HepG2 (cell line): ENCODE data around the gene FAM187B. TPM values are rescaled to one million over a fixed set of nuclear protein-coding genes. Genes with fewer than 3 reads are reported as not detected.

ENCODE experiments used
- GATA4 ChIP-seq: sonication (generic); IDR thresholded peaks from 2 replicates; pipeline ENCODE4 v1.6.1; 2016; ENCODE audit warnings: antibody characterized with exemption, low read depth, borderline replicate concordance
- KDM3A ChIP-seq: IDR thresholded peaks from 2 replicates; pipeline ENCODE4 v1.6.1; 2018; ENCODE audit warnings: low read depth, missing compliant biosample characterization
- NAIF1 ChIP-seq: sonication (generic); formaldehyde crosslinking; IDR thresholded peaks from 2 replicates; pipeline ENCODE4 v1.5.0; 2020; ENCODE audit warnings: mild to moderate bottlenecking, missing genetic modification reagents, borderline replicate concordance
- NFE2 ChIP-seq: sonication (generic); formaldehyde crosslinking; IDR thresholded peaks from 2 replicates; pipeline ENCODE4 v1.4.0; 2020; ENCODE audit warnings: missing genetic modification reagents
- SMARCC2 ChIP-seq: fragments of 450-650 bp; IDR thresholded peaks from 2 replicates; pipeline ENCODE4 v1.6.1; 2017; ENCODE audit warnings: antibody characterized with exemption, mild to moderate bottlenecking
- ZBTB14 ChIP-seq: sonication (generic); formaldehyde crosslinking; IDR thresholded peaks from 2 replicates; pipeline ENCODE4 v1.4.0; 2020; ENCODE audit warnings: missing genetic modification reagents
- ZMAT3 ChIP-seq: sonication (generic); formaldehyde crosslinking; conservative IDR thresholded peaks from 2 replicates; pipeline ENCODE4 v1.7.0; 2021; ENCODE audit warnings: missing genetic modification reagents
- ZNF121 ChIP-seq: sonication (generic); formaldehyde crosslinking; IDR thresholded peaks from 2 replicates; pipeline ENCODE4 v1.5.0; 2020; ENCODE audit warnings: mild to moderate bottlenecking, missing genetic modification reagents
- ZNF136 ChIP-seq: sonication (generic); formaldehyde crosslinking; IDR thresholded peaks from 2 replicates; pipeline ENCODE4 v1.8.1; 2022; ENCODE audit warnings: low read depth, mild to moderate bottlenecking, moderate library complexity, missing genetic modification reagents
- ZNF772 ChIP-seq: sonication (generic); formaldehyde crosslinking; IDR thresholded peaks from 2 replicates; pipeline ENCODE4 v1.5.0; 2020; ENCODE audit warnings: mild to moderate bottlenecking, missing genetic modification reagents
- polyA plus RNA-seq, 8 experiments: library from polyadenylated mRNA; depleted of rRNA in 3 of 8; stranded (reverse) in 7 of 8; unstranded in 1 of 8; fragments of >200 nt; fragmentation: Illumina TruSeq in 4 of 8; extraction: Trizol in 4 of 8; gene quantifications; 2 replicates each; pipeline versions ENCODE4 v1.2.1 to v1.2.3, GENCODE V29; 2011 to 2016; ENCODE audit warnings: low read depth in 4 of 8, missing spikeins in 1 of 8, mixed read lengths in 1 of 8; ENCODE audit not compliant: insufficient read depth in 1 of 8
- total RNA-seq, 5 experiments: library from RNA; depleted of rRNA; stranded (reverse); fragments of >200 nt; fragmentation: Illumina TruSeq; extraction: Trizol; gene quantifications; 2 replicates each; pipeline ENCODE4 v1.2.3, GENCODE V29; 2016; ENCODE audit warnings: low read depth in 1 of 5
- TF ChIP-seq, protein P1 (sequence below): sonication (generic); formaldehyde crosslinking; IDR thresholded peaks from 2 replicates; pipeline ENCODE4 v1.4.0; 2020; ENCODE audit warnings: mild to moderate bottlenecking, missing genetic modification reagents
- TF ChIP-seq, protein P2 (sequence below), 2 experiments: fragments of 450-650 bp in 1 of 2; sonication (generic) in 1 of 2; formaldehyde crosslinking in 1 of 2; IDR thresholded peaks; 2 replicates each; pipeline versions ENCODE4 v1.6.1 to v1.8.0; 2016 to 2022; ENCODE audit warnings: antibody characterized with exemption in 1 of 2, mild to moderate bottlenecking in 1 of 2, missing genetic modification reagents in 1 of 2
- TF ChIP-seq, protein P3 (sequence below): sonication (generic); formaldehyde crosslinking; IDR thresholded peaks from 2 replicates; pipeline ENCODE4 v1.5.1; 2020; ENCODE audit warnings: missing genetic modification reagents, mild to moderate bottlenecking, borderline replicate concordance
- TF ChIP-seq, protein P4 (sequence below): sonication (generic); formaldehyde crosslinking; conservative IDR thresholded peaks from 2 replicates; pipeline ENCODE4 v1.8.0; 2022; ENCODE audit warnings: mild to moderate bottlenecking, moderate library complexity, missing genetic modification reagents

The FAM187B gene
- total and polyA plus RNA-seq, 2 of the 13 experiments (the other 11 are each of a cell fraction or from before 2014, with no cell fraction given) = not detected

DNA sequence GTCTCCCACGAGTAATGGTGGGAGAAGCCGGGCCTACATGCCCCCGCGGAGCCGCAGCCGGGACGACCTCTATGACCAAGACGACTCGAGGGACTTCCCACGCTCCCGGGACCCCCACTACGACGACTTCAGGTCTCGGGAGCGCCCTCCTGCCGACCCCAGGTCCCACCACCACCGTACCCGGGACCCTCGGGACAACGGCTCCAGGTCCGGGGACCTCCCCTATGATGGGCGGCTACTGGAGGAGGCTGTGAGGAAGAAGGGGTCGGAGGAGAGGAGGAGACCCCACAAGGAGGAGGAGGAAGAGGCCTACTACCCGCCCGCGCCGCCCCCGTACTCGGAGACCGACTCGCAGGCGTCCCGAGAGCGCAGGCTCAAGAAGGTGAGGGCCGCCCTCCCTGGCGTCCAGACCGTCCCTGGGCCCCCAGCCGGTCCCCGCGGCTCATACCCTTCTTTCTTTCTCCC, 38.8 kb upstream of the FAM187B start (continued):
- TF ChIP-seq, protein P1, sequence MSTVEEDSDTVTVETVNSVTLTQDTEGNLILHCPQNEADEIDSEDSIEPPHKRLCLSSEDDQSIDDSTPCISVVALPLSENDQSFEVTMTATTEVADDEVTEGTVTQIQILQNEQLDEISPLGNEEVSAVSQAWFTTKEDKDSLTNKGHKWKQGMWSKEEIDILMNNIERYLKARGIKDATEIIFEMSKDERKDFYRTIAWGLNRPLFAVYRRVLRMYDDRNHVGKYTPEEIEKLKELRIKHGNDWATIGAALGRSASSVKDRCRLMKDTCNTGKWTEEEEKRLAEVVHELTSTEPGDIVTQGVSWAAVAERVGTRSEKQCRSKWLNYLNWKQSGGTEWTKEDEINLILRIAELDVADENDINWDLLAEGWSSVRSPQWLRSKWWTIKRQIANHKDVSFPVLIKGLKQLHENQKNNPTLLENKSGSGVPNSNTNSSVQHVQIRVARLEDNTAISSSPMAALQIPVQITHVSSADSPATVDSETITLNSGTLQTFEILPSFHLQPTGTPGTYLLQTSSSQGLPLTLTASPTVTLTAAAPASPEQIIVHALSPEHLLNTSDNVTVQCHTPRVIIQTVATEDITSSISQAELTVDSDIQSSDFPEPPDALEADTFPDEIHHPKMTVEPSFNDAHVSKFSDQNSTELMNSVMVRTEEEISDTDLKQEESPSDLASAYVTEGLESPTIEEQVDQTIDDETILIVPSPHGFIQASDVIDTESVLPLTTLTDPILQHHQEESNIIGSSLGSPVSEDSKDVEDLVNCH (CRISPR knock-in tag) = no peak
- TF ChIP-seq GATA4 = no peak
- TF ChIP-seq ZNF772 = no peak
- no peak for TF ChIP-seq ZNF136
- TF ChIP-seq, protein P2, sequence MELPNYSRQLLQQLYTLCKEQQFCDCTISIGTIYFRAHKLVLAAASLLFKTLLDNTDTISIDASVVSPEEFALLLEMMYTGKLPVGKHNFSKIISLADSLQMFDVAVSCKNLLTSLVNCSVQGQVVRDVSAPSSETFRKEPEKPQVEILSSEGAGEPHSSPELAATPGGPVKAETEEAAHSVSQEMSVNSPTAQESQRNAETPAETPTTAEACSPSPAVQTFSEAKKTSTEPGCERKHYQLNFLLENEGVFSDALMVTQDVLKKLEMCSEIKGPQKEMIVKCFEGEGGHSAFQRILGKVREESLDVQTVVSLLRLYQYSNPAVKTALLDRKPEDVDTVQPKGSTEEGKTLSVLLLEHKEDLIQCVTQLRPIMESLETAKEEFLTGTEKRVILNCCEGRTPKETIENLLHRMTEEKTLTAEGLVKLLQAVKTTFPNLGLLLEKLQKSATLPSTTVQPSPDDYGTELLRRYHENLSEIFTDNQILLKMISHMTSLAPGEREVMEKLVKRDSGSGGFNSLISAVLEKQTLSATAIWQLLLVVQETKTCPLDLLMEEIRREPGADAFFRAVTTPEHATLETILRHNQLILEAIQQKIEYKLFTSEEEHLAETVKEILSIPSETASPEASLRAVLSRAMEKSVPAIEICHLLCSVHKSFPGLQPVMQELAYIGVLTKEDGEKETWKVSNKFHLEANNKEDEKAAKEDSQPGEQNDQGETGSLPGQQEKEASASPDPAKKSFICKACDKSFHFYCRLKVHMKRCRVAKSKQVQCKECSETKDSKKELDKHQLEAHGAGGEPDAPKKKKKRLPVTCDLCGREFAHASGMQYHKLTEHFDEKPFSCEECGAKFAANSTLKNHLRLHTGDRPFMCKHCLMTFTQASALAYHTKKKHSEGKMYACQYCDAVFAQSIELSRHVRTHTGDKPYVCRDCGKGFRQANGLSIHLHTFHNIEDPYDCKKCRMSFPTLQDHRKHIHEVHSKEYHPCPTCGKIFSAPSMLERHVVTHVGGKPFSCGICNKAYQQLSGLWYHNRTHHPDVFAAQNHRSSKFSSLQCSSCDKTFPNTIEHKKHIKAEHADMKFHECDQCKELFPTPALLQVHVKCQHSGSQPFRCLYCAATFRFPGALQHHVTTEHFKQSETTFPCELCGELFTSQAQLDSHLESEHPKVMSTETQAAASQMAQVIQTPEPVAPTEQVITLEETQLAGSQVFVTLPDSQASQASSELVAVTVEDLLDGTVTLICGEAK (IDR thresholded peaks at IDR 0.05) = no peak
- TF ChIP-seq, protein P2 (CRISPR knock-in tag; IDR thresholded peaks at IDR 0.05) = no peak
- TF ChIP-seq NFE2 (CRISPR knock-in tag) = no peak
- no peak for TF ChIP-seq NAIF1
- TF ChIP-seq, protein P3, sequence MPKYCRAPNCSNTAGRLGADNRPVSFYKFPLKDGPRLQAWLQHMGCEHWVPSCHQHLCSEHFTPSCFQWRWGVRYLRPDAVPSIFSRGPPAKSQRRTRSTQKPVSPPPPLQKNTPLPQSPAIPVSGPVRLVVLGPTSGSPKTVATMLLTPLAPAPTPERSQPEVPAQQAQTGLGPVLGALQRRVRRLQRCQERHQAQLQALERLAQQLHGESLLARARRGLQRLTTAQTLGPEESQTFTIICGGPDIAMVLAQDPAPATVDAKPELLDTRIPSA (CRISPR knock-in tag) = no peak
- TF ChIP-seq ZBTB14 (CRISPR knock-in tag) = no peak
- TF ChIP-seq KDM3A (CRISPR knock-in tag) = no peak; the same call in 1 of the 2 replicates
- TF ChIP-seq ZNF121 (CRISPR knock-in tag) = no peak
- TF ChIP-seq SMARCC2 = no peak
- no peak for TF ChIP-seq ZMAT3 (CRISPR knock-in tag)
- TF ChIP-seq, protein P4, sequence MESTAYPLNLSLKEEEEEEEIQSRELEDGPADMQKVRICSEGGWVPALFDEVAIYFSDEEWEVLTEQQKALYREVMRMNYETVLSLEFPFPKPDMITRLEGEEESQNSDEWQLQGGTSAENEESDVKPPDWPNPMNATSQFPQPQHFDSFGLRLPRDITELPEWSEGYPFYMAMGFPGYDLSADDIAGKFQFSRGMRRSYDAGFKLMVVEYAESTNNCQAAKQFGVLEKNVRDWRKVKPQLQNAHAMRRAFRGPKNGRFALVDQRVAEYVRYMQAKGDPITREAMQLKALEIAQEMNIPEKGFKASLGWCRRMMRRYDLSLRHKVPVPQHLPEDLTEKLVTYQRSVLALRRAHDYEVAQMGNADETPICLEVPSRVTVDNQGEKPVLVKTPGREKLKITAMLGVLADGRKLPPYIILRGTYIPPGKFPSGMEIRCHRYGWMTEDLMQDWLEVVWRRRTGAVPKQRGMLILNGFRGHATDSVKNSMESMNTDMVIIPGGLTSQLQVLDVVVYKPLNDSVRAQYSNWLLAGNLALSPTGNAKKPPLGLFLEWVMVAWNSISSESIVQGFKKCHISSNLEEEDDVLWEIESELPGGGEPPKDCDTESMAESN = no peak
